GM12878 (cell line): ENCODE results near the gene SDHC. TPM values are rescaled to one million over a fixed set of nuclear protein-coding genes. Genes with fewer than 3 reads are reported as not detected.

Experiments
- ATAC-seq: fragments of 200-7000 bp; cut with Tn5 transposase; 3 replicates; pipeline ENCODE4 v1.9.1; 2020; ENCODE audit warnings: mild to moderate bottlenecking, moderate library complexity
- BruUV-seq: library from RNA; stranded (reverse); fragments of 400-500 nt; replicated peaks from 2 replicates; lab custom pipeline; 2021; lab: Mats Ljungman, UMichigan
- CTCF ChIA-PET: fragments of 300-600 bp; sonication (Branson Sonifier 250); formaldehyde crosslinking; extraction: SDS; loops from one replicate; lab custom pipeline; 2021; ENCODE audit warnings: inconsistent platforms; lab: Yijun Ruan, JAX
- POLR2A ChIA-PET: fragments of 350-600 bp; formaldehyde crosslinking; extraction: SDS; loops from one replicate; lab custom pipeline; 2021; ENCODE audit warnings: inconsistent platforms; lab: Charles Lee
- RAD21 ChIA-PET: fragments of 300-600 bp; sonication (Branson Sonifier 250); formaldehyde crosslinking; loops from one replicate; lab custom pipeline; 2023; ENCODE audit warnings: antibody characterized with exemption; ENCODE audit not compliant: unreplicated experiment; lab: Charles Lee
- SMC1A ChIA-PET: fragments of 300-600 bp; sonication (Branson Sonifier 250); formaldehyde crosslinking; loops from one replicate; lab custom pipeline; 2023; ENCODE audit not compliant: unreplicated experiment, uncharacterized antibody; lab: Charles Lee
- DNase-seq: peaks from one replicate; pipeline ENCODE4 v3.0.0-alpha.2; 2011; ENCODE audit warnings: low read depth, low spot score
- FAIRE-seq: peaks from 3 replicates; lab custom pipeline; 2011; peaks lifted over from hg19 to GRCh38; lab: Jason Lieb, UNC
- H2AFZ ChIP-seq: 2 replicates; pipeline ENCODE4 v1.6.0; 2011; ENCODE audit warnings: low read depth, low read length, control low read depth; ENCODE audit not compliant: control insufficient read depth
- H3K27ac ChIP-seq: 2 replicates; pipeline ENCODE4 v1.5.1; 2011; ENCODE audit warnings: control low read depth; ENCODE audit not compliant: control insufficient read depth, insufficient read depth
- H3K27me3 ChIP-seq, 2 experiments: replicated peaks in 1 of 2; 2 replicates each; pipeline versions ENCODE4 v1.6.0 to v1.6.1; 2011; ENCODE audit warnings: low read length in 1 of 2; ENCODE audit not compliant: control insufficient read depth in 2 of 2, insufficient read depth in 2 of 2
- H3K36me3 ChIP-seq, 2 experiments: 2 replicates each; pipeline ENCODE4 v1.5.1; 2011; ENCODE audit warnings: low read length in 1 of 2; ENCODE audit not compliant: control insufficient read depth in 2 of 2, insufficient read depth in 2 of 2
- H3K4me1 ChIP-seq: 2 replicates; pipeline ENCODE4 v1.6.1; 2011; ENCODE audit warnings: mild to moderate bottlenecking, low read length, moderate library complexity, mixed read lengths; ENCODE audit not compliant: control insufficient read depth, insufficient read depth
- H3K4me2 ChIP-seq: 2 replicates; pipeline ENCODE4 v1.6.0; 2011; ENCODE audit warnings: control low read depth; ENCODE audit not compliant: control insufficient read depth, insufficient read depth
- H3K4me3 ChIP-seq: fragments of 200-600 bp; sonication (generic); 2 replicates; pipeline ENCODE4 v1.5.1; 2016
- H3K79me2 ChIP-seq: 2 replicates; pipeline ENCODE4 v1.6.0; 2011; ENCODE audit warnings: low read length; ENCODE audit not compliant: control insufficient read depth, insufficient read depth
- H3K9ac ChIP-seq: 2 replicates; pipeline ENCODE4 v1.8.0; 2011; ENCODE audit warnings: low read length, control low read depth, mixed read lengths; ENCODE audit not compliant: control insufficient read depth, insufficient read depth
- H3K9me3 ChIP-seq: replicated peaks from 3 replicates; pipeline ENCODE4 v1.5.1; 2011; ENCODE audit warnings: mild to moderate bottlenecking, low read length; ENCODE audit not compliant: control insufficient read depth, insufficient read depth
- H4K20me1 ChIP-seq: 2 replicates; pipeline ENCODE4 v1.6.0; 2011; ENCODE audit not compliant: control insufficient read depth, insufficient read depth
- ATF7 ChIP-seq: fragments of 450-650 bp; IDR thresholded peaks from 2 replicates; pipeline ENCODE4 v1.6.1; 2016; ENCODE audit warnings: low read depth, mild to moderate bottlenecking
- GATAD2B ChIP-seq: fragments of 450-650 bp; conservative IDR thresholded peaks from 2 replicates; pipeline ENCODE4 v1.6.1; 2017; ENCODE audit warnings: low read depth, mild to moderate bottlenecking, moderate library complexity
- HDAC6 ChIP-seq: fragments of 200-600 bp; sonication (generic); IDR thresholded peaks from one replicate; pipeline ENCODE4 v1.8.0; 2017; ENCODE audit warnings: antibody characterized with exemption; ENCODE audit not compliant: unreplicated experiment
- HDGF ChIP-seq: fragments of 450-650 bp; IDR thresholded peaks from 2 replicates; pipeline ENCODE4 v1.6.1; 2016; ENCODE audit warnings: antibody characterized with exemption
- MYB ChIP-seq: fragments of 150-350 bp; IDR thresholded peaks from 2 replicates; pipeline ENCODE4 v1.6.1; 2014; ENCODE audit warnings: mild to moderate bottlenecking, low read depth, low read length, borderline replicate concordance
- SRF ChIP-seq, 2 experiments: IDR thresholded peaks; 2 replicates each; pipeline ENCODE4 v1.6.1; 2011; ENCODE audit warnings: low read depth in 2 of 2, low read length in 2 of 2, mild to moderate bottlenecking in 1 of 2, moderate library complexity in 1 of 2
- SUZ12 ChIP-seq: fragments of 200-600 bp; sonication (generic); IDR thresholded peaks from one replicate; pipeline ENCODE4 v1.6.1; 2018; ENCODE audit warnings: antibody characterized with exemption, mild to moderate bottlenecking; ENCODE audit not compliant: unreplicated experiment
- TCF12 ChIP-seq: IDR thresholded peaks from 2 replicates; pipeline ENCODE4 v1.6.1; 2011; ENCODE audit warnings: low read depth, mild to moderate bottlenecking, low read length
- ZNF24 ChIP-seq: fragments of 450-650 bp; IDR thresholded peaks from 2 replicates; pipeline ENCODE4 v1.6.1; 2017; ENCODE audit warnings: antibody characterized with exemption, mild to moderate bottlenecking
- WGBS: methylation state at CpG from one replicate; pipeline ENCODE4 v1.1.6; 2016; ENCODE audit warnings: low lambda C conversion rate; ENCODE audit not compliant: insufficient replicate concordance, insufficient coverage; ENCODE audit errors: missing lambda C conversion rate; 5-methylcytosine and 5-hydroxymethylcytosine counted together
- in situ Hi-C: fragments of 300-500 bp; cut with MboI; formaldehyde crosslinking; loops from 9 replicates; pipeline ENCODE4 v1.14.3; 2018; ENCODE audit warnings: mixed read lengths
- intact Hi-C: fragments of 100-400 bp; cut with micrococcal nuclease; formaldehyde crosslinking; loops from one replicate; pipeline ENCODE4 v1.14.2; 2022; ENCODE audit not compliant: unreplicated experiment
- polyA plus RNA-seq, 11 experiments: library from polyadenylated mRNA; depleted of rRNA in 4 of 11; unstranded in 6 of 11; stranded (reverse) in 5 of 11; fragments of >200 nt; fragmentation: Nextera tagmentation in 4 of 11; fragmentation: Illumina TruSeq in 1 of 11; extraction: Ambion mirVana in 4 of 11; extraction: Trizol in 1 of 11; gene quantifications; 1 replicate in 1 of 11; 2 replicates in 10 of 11; pipeline versions ENCODE4 v1.2.1 to v1.2.3, GENCODE V29; 2011 to 2016; ENCODE audit warnings: inconsistent platforms in 2 of 11, missing spikeins in 2 of 11, low read depth in 1 of 11
- total RNA-seq, 4 experiments: library from RNA; depleted of rRNA in 3 of 4; stranded (reverse); fragments of >200 nt in 3 of 4; fragmentation: Illumina TruSeq in 1 of 4; extraction: Trizol in 1 of 4; gene quantifications; 2 replicates each; pipeline versions ENCODE4 v1.2.1 to v1.2.3, GENCODE V29; 2013 to 2021
- TF ChIP-seq, protein P1 (sequence below): fragments of 450-650 bp; formaldehyde crosslinking; IDR thresholded peaks from 2 replicates; pipeline ENCODE4 v1.5.0; 2022; ENCODE audit warnings: mild to moderate bottlenecking, missing genetic modification characterization
- TF ChIP-seq, protein P2 (sequence below): fragments of 150-350 bp; IDR thresholded peaks from 2 replicates; pipeline ENCODE4 v1.6.1; 2016; ENCODE audit warnings: low read depth, low read length
- TF ChIP-seq, protein P3 (sequence below): IDR thresholded peaks from 2 replicates; pipeline ENCODE4 v1.6.1; 2011; ENCODE audit warnings: borderline replicate concordance, low read depth, mild to moderate bottlenecking, moderate library complexity, low read length; ENCODE audit not compliant: insufficient read depth, poor library complexity, severe bottlenecking

The SDHC gene
- total and polyA plus RNA-seq, 10 of the 15 experiments (the other 5 are each of a cell fraction or from before 2014, with no cell fraction given): 18.4 to 340 (median 178) TPM

DNA sequence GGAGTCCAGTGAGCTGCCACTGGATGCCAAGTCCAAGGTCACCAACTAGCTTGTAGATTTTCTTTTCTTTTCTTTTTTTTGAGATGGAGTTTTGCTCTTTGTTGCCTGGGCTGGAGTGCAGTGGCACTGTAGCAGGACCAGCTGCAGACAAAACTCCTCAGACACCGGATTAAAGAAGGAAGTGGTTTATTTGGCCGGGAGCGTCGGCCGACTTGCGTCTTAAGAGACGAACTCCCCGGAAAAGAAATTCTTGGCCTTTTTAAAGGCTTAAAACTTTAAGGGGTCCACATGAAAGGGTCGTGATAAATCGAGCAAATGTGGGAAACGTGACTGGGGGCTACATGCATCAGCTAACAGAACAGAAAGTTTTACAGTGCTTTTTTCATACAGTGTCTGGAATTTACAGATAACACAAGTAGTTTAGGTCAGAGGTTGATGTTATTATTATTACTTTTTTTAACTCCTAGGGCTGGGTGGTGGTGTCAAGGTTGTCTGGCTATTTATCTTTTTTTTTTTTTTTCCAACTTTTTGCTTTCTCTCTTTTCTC is 89.9 kb downstream of the SDHC start:
- SMC1A ChIA-PET: interaction anchor here (0.8 kb wide), 1 partner anchor 24 kb away, joined by 3 read pairs; no protein-coding TSS in a partner anchor
- H3K27me3 ChIP-seq: no peaks in the 10 kb centered on the region
- no peaks in the 10 kb centered on the region for H3K36me3 ChIP-seq
- H3K4me3 ChIP-seq: no peak overlapping the region
- H4K20me1 ChIP-seq: no peaks in the 10 kb centered on the region
- no peak for FAIRE-seq
- H3K4me1 ChIP-seq: no peaks in the 10 kb centered on the region
- WGBS: 73% methylated on average over 11 of the region's 11 CpGs
- ATAC-seq: no peak
- in situ Hi-C loops (no loop called here), intact Hi-C loops (no loop called here)
- no peaks in the 10 kb centered on the region for H3K79me2 ChIP-seq
- POLR2A ChIA-PET: interaction anchor here (0.8 kb wide), 1 partner anchor 13 kb away, joined by 3 read pairs; no protein-coding TSS in a partner anchor
- H3K9me3 ChIP-seq: no peaks in the 10 kb centered on the region
- RAD21 ChIA-PET: no interaction called here
- DNase-seq: no peak
- H3K4me2 ChIP-seq: no peak overlapping the region
- no peak overlapping the region for H2AFZ ChIP-seq
- CTCF ChIA-PET: interaction anchor here (0.9 kb wide), 1 partner anchor 22 kb away, joined by 3 read pairs; no protein-coding TSS in a partner anchor
- no peak overlapping the region for H3K27ac ChIP-seq
- no TSS peak for BruUV-seq
- TF ChIP-seq SUZ12: no peak
- TF ChIP-seq MYB: no peak
- no peak for TF ChIP-seq ZNF24
- TF ChIP-seq, protein P1, sequence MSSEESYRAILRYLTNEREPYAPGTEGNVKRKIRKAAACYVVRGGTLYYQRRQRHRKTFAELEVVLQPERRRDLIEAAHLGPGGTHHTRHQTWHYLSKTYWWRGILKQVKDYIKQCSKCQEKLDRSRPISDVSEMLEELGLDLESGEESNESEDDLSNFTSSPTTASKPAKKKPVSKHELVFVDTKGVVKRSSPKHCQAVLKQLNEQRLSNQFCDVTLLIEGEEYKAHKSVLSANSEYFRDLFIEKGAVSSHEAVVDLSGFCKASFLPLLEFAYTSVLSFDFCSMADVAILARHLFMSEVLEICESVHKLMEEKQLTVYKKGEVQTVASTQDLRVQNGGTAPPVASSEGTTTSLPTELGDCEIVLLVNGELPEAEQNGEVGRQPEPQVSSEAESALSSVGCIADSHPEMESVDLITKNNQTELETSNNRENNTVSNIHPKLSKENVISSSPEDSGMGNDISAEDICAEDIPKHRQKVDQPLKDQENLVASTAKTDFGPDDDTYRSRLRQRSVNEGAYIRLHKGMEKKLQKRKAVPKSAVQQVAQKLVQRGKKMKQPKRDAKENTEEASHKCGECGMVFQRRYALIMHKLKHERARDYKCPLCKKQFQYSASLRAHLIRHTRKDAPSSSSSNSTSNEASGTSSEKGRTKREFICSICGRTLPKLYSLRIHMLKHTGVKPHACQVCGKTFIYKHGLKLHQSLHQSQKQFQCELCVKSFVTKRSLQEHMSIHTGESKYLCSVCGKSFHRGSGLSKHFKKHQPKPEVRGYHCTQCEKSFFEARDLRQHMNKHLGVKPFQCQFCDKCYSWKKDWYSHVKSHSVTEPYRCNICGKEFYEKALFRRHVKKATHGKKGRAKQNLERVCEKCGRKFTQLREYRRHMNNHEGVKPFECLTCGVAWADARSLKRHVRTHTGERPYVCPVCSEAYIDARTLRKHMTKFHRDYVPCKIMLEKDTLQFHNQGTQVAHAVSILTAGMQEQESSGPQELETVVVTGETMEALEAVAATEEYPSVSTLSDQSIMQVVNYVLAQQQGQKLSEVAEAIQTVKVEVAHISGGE: no peak
- TF ChIP-seq, protein P2, sequence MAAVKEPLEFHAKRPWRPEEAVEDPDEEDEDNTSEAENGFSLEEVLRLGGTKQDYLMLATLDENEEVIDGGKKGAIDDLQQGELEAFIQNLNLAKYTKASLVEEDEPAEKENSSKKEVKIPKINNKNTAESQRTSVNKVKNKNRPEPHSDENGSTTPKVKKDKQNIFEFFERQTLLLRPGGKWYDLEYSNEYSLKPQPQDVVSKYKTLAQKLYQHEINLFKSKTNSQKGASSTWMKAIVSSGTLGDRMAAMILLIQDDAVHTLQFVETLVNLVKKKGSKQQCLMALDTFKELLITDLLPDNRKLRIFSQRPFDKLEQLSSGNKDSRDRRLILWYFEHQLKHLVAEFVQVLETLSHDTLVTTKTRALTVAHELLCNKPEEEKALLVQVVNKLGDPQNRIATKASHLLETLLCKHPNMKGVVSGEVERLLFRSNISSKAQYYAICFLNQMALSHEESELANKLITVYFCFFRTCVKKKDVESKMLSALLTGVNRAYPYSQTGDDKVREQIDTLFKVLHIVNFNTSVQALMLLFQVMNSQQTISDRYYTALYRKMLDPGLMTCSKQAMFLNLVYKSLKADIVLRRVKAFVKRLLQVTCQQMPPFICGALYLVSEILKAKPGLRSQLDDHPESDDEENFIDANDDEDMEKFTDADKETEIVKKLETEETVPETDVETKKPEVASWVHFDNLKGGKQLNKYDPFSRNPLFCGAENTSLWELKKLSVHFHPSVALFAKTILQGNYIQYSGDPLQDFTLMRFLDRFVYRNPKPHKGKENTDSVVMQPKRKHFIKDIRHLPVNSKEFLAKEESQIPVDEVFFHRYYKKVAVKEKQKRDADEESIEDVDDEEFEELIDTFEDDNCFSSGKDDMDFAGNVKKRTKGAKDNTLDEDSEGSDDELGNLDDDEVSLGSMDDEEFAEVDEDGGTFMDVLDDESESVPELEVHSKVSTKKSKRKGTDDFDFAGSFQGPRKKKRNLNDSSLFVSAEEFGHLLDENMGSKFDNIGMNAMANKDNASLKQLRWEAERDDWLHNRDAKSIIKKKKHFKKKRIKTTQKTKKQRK: no peak
- TF ChIP-seq HDAC6: no peak
- TF ChIP-seq ATF7: no peak
- TF ChIP-seq, protein P3, sequence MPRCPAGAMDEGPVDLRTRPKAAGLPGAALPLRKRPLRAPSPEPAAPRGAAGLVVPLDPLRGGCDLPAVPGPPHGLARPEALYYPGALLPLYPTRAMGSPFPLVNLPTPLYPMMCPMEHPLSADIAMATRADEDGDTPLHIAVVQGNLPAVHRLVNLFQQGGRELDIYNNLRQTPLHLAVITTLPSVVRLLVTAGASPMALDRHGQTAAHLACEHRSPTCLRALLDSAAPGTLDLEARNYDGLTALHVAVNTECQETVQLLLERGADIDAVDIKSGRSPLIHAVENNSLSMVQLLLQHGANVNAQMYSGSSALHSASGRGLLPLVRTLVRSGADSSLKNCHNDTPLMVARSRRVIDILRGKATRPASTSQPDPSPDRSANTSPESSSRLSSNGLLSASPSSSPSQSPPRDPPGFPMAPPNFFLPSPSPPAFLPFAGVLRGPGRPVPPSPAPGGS: no peak
- no peak for TF ChIP-seq HDGF
- TF ChIP-seq GATAD2B: no peak
- TF ChIP-seq TCF12: no peak
- no peak for TF ChIP-seq SRF (IDR thresholded peaks at IDR 0.05; ENCODE audit: low read depth in 2 of 2, low read length in 2 of 2)
- H3K9ac ChIP-seq: no peak overlapping the region
